Mammary epithelial cell (primary cell): ENCODE measurements around the gene SCML2.

Source experiments
- CTCF ChIP-seq, 2 donors: IDR thresholded peaks in 1 of 2; conservative IDR thresholded peaks in 1 of 2; 2 replicates each; pipeline ENCODE4 v1.5.1; 2011 to 2012; ENCODE audit warnings: inconsistent platforms in 2 of 2, low read length in 2 of 2, mild to moderate bottlenecking in 2 of 2, control low read depth in 1 of 2, low read depth in 1 of 2; ENCODE audit not compliant: insufficient read depth in 1 of 2; ENCODE audit errors: extremely low read depth in 1 of 2
- EZH2 ChIP-seq: IDR thresholded peaks from 2 replicates; pipeline ENCODE4 v1.6.1; 2012; ENCODE audit warnings: low read length, inconsistent platforms, borderline replicate concordance

GRCh38 chrX:18271725-18272124 is 82.8 kb downstream of the SCML2 start:
- TF ChIP-seq CTCF (conservative IDR thresholded peaks at IDR 0.05 in 1 of 2, IDR thresholded peaks at IDR 0.05 in 1 of 2; ENCODE audit: extremely low read depth in 1 of 2, insufficient read depth in 1 of 2, low read depth in 1 of 2, low read length in 2 of 2) (no peak), EZH2 (no peak)
